ENCODE results near the gene TLX2. TPM values are rescaled to one million over a fixed set of nuclear protein-coding genes. Genes with fewer than 3 reads are reported as not detected.
A peak's percentile ranks its signal among the peaks of the same experiment; 100 is the strongest.

The TLX2 gene
- total and polyA plus RNA-seq, 2 of the 8 experiments (the other 6 are each of a cell fraction or from before 2014, with no cell fraction given), result 0.06 to 0.17 TPM

- peak overlapping the region; percentile 35; the same call in 1 of the 2 replicates for H2BK5ac ChIP-seq (ENCODE audit: low read depth, low read length)
- H3K36me3 ChIP-seq (ENCODE audit: control insufficient read depth in 2 of 4, insufficient read depth in 4 of 4, low read length in 3 of 4), result peaks cover 0 to 9% (median 4%) of the 10 kb centered on the region in 4 experiments; a peak in 6 of 8 replicates
- peaks cover 71 to 91% (median 89%) of the 10 kb centered on the region in 4 experiments for H3K27me3 ChIP-seq (replicated peaks in 1 of 4; ENCODE audit: control insufficient read depth in 3 of 4, extremely low read depth in 1 of 4, insufficient read depth in 3 of 4, low read length in 3 of 4)
- peak overlapping the region; percentile 78 to 88 for H3K4me2 ChIP-seq (ENCODE audit: insufficient read depth in 1 of 2, low read depth in 2 of 2, low read length in 2 of 2)
- ChIA-PET POLR2A (ENCODE audit: partially characterized antibody) (interaction anchor here (1.2 to 9.4 kb wide), 5 partner anchors 11 to 62 kb away, joined by 3 to 73 read pairs (median 59); partner anchors contain the start of genes AUP1, CCDC142, HTRA2 and TLX2), CTCF (ENCODE audit: partially characterized antibody) (interaction anchor here (1.8 to 5.1 kb wide), 6 partner anchors 11 to 19 kb away, joined by 6 to 24 read pairs (median 14); partner anchors contain the start of genes CCDC142, TLX2 and TTC31)
- no peak overlapping the region for H3K27ac ChIP-seq (ENCODE audit: low read depth, low read length)
- H4K8ac ChIP-seq (ENCODE audit: extremely low read depth, insufficient read depth, low read length), result peak overlapping the region; percentile 82; the same call in 1 of the 2 replicates
- DNase-seq (ENCODE audit: low read depth in 1 of 2, low spot score in 2 of 2), result peak in 1 of 2 experiments; percentile 67
- H3K23ac ChIP-seq (ENCODE audit: insufficient read length), result no peak overlapping the region
- peak overlapping the region; percentile 19; the same call in 1 of the 2 replicates for H3K18ac ChIP-seq (ENCODE audit: extremely low read depth, low read length)
- 3% methylated on average over 31 of the region's 32 CpGs; no CpG with 5 or more reads in 1 of the 2 experiments for WGBS, 2 experiments (ENCODE audit: extremely low coverage in 1 of 2, insufficient coverage in 1 of 2, insufficient read length in 1 of 2, insufficient replicate concordance in 2 of 2, low coverage in 1 of 2, low lambda C conversion rate in 2 of 2, missing lambda C conversion rate in 1 of 2)
- H3K14ac ChIP-seq (ENCODE audit: insufficient read length), result no peak overlapping the region
- H3K4ac ChIP-seq (replicated peaks; ENCODE audit: insufficient read length, low read depth, low read length), result no peak overlapping the region
- no peak overlapping the region for H2AK5ac ChIP-seq (ENCODE audit: low read depth, low read length)
- peaks cover 0 to 12% of the 10 kb centered on the region in 2 experiments for H4K20me1 ChIP-seq (replicated peaks in 1 of 2; ENCODE audit: control insufficient read depth in 1 of 2, insufficient read depth in 2 of 2, low read length in 2 of 2)
- FAIRE-seq, result no peak
- H3K79me1 ChIP-seq (ENCODE audit: low read depth, low read length), result no peaks in the 10 kb centered on the region
- H3K79me2 ChIP-seq (ENCODE audit: control insufficient read depth in 1 of 2, insufficient read depth in 2 of 2, low read length in 2 of 2), result peaks cover 0 to 3% of the 10 kb centered on the region in 2 experiments; a peak in 1 of 4 replicates
- peak overlapping the region; percentile 36 to 65 (median 54) for H3K4me3 ChIP-seq (ENCODE audit: extremely low read depth in 1 of 4, insufficient read depth in 2 of 4, low read depth in 3 of 4, low read length in 4 of 4)
- H2BK15ac ChIP-seq (ENCODE audit: low read length), result 0 out of 2 replicates have a peak overlapping the region, but pooled peaks have one; percentile 16
- H2BK20ac ChIP-seq (ENCODE audit: low read length), result no peak overlapping the region
- peak overlapping the region; percentile 10 for H3K56ac ChIP-seq (replicated peaks; ENCODE audit: insufficient read length, low read depth, low read length)
- peaks cover 39% of the 10 kb centered on the region; the same call in 1 of the 2 replicates for H3K23me2 ChIP-seq (ENCODE audit: low read depth, low read length)
- H3K9ac ChIP-seq (replicated peaks in 1 of 4; ENCODE audit: extremely low read depth in 1 of 4, low read depth in 3 of 4, low read length in 3 of 4), result no peak overlapping the region
- H3K4me1 ChIP-seq (replicated peaks in 1 of 4; ENCODE audit: control insufficient read depth in 3 of 4, insufficient read depth in 4 of 4, low read length in 3 of 4), result peaks cover 7 to 66% (median 43%) of the 10 kb centered on the region in 4 experiments
- peak overlapping the region; percentile 60; the same call in 1 of the 2 replicates for H2BK12ac ChIP-seq (ENCODE audit: low read depth, low read length)
- H4K91ac ChIP-seq (replicated peaks; ENCODE audit: insufficient read length, low read length), result no peak overlapping the region
- no peaks in the 10 kb centered on the region for H3K9me3 ChIP-seq (ENCODE audit: insufficient read depth in 2 of 2, low read depth in 1 of 2, low read length in 1 of 2)
- peak overlapping the region; percentile 17; the same call in 1 of the 2 replicates for H2AFZ ChIP-seq (ENCODE audit: low read length)
- no peak overlapping the region for H2BK120ac ChIP-seq (replicated peaks; ENCODE audit: low read depth, low read length)
- H4K5ac ChIP-seq (ENCODE audit: insufficient read length, low read depth, low read length), result no peak overlapping the region
- TF ChIP-seq EZH2 (IDR thresholded peaks at IDR 0.05; ENCODE audit: low read depth, low read length, severe bottlenecking), result peak; percentile 94
- no peak for TF ChIP-seq CHD1 (IDR thresholded peaks at IDR 0.05; ENCODE audit: low read depth, low read length)
- peak; percentile 83 for TF ChIP-seq RNF2 (IDR thresholded peaks at IDR 0.05; ENCODE audit: borderline replicate concordance, low read depth, low read length, missing control alignments, poor library complexity, severe bottlenecking)
Measured at GRCh38 chr2:74502147-74502719, 12.0 kb upstream of the TLX2 start.

All from H1 (cell line).